CD4-positive, CD25-positive, alpha-beta regulatory T cell (primary cell): ENCODE results near the gene CHURC1. TPM values are rescaled to one million over a fixed set of nuclear protein-coding genes. Genes with fewer than 3 reads are reported as not detected.
A peak's percentile ranks its signal among the peaks of the same experiment; 100 is the strongest.
"Not testable (repeated sequence)": the region's sequence is repeated elsewhere in the genome, so short reads cannot be mapped to it uniquely, and the experiment has no call there.

Experiments used
- ATAC-seq, 2 donors: fragments of 150-1000 bp; cut with Tn5 transposase; one replicate each; pipeline ENCODE4 v1.10.0; 2021; ENCODE audit warnings: low read depth in 2 of 2, moderate number of reproducible peaks in 2 of 2, moderate library complexity in 1 of 2
- DNase-seq, 3 donors: peaks; one replicate each; pipeline versions ENCODE4 v3.0.0 to v3.0.0-alpha.2; 2012 to 2022; ENCODE audit warnings: mixed read lengths in 1 of 3
- H3K27ac ChIP-seq: one replicate; pipeline ENCODE4 v1.7.0; 2013; ENCODE audit warnings: mild to moderate bottlenecking, low read length; ENCODE audit not compliant: insufficient read depth, poor library complexity, severe bottlenecking
- H3K27me3 ChIP-seq: one replicate; pipeline ENCODE4 v1.7.0; 2013; ENCODE audit warnings: low read length; ENCODE audit not compliant: control insufficient read depth, insufficient read depth
- H3K36me3 ChIP-seq: one replicate; pipeline ENCODE4 v1.7.0; 2013; ENCODE audit warnings: mild to moderate bottlenecking, low read length, moderate library complexity; ENCODE audit not compliant: control insufficient read depth, insufficient read depth
- H3K4me1 ChIP-seq: 2 replicates; pipeline ENCODE4 v1.7.0; 2013; ENCODE audit warnings: mild to moderate bottlenecking, low read length; ENCODE audit not compliant: insufficient read depth, control insufficient read depth, poor library complexity, severe bottlenecking
- H3K4me3 ChIP-seq: one replicate; pipeline ENCODE4 v1.7.0; 2013; ENCODE audit warnings: low read depth, mild to moderate bottlenecking, low read length, moderate library complexity
- H3K9me3 ChIP-seq, 2 experiments: 1 replicate in 1 of 2; 2 replicates in 1 of 2; pipeline ENCODE4 v1.7.0; 2013; ENCODE audit warnings: low read length in 2 of 2, mild to moderate bottlenecking in 1 of 2, moderate library complexity in 1 of 2; ENCODE audit not compliant: control insufficient read depth in 2 of 2
- H3K27ac Mint-ChIP-seq, 3 donors: one replicate each; pipeline ENCODE4 v1.8.0; 2020 to 2022; ENCODE audit warnings: mild to moderate bottlenecking in 3 of 3, mixed read lengths in 3 of 3, moderate library complexity in 2 of 3
- H3K27me3 Mint-ChIP-seq: one replicate; pipeline ENCODE4 v1.8.0; 2022; ENCODE audit warnings: mild to moderate bottlenecking, mixed read lengths
- H3K36me3 Mint-ChIP-seq: one replicate; pipeline ENCODE4 v1.8.0; 2020; ENCODE audit warnings: mixed read lengths
- H3K4me1 Mint-ChIP-seq, 4 donors: one replicate each; pipeline ENCODE4 v1.8.0; 2020 to 2022; ENCODE audit warnings: mixed read lengths in 4 of 4, mild to moderate bottlenecking in 1 of 4
- H3K4me3 Mint-ChIP-seq, 4 donors: one replicate each; pipeline ENCODE4 v1.8.0; 2020 to 2022; ENCODE audit warnings: mild to moderate bottlenecking in 4 of 4, mixed read lengths in 4 of 4, moderate library complexity in 3 of 4
- H3K9me3 Mint-ChIP-seq, 7 donors: one replicate each; pipeline ENCODE4 v1.8.0; 2020 to 2022; ENCODE audit warnings: mixed read lengths in 7 of 7, mild to moderate bottlenecking in 3 of 7, moderate library complexity in 2 of 7
- polyA plus RNA-seq, 4 donors: library from polyadenylated mRNA; unstranded; fragments of 300-500 nt; fragmentation: Illumina TruSeq; gene quantifications; one replicate each; pipeline ENCODE4 v1.2.3, GENCODE V29; 2021
- total RNA-seq: library from RNA; stranded (reverse); gene quantifications from one replicate; pipeline ENCODE4 v1.2.3, GENCODE V29; 2022

Gene CHURC1
- total and polyA plus RNA-seq, 5 donors from 2014 or later, result 95.3 to 228 (median 181) TPM

DNA sequence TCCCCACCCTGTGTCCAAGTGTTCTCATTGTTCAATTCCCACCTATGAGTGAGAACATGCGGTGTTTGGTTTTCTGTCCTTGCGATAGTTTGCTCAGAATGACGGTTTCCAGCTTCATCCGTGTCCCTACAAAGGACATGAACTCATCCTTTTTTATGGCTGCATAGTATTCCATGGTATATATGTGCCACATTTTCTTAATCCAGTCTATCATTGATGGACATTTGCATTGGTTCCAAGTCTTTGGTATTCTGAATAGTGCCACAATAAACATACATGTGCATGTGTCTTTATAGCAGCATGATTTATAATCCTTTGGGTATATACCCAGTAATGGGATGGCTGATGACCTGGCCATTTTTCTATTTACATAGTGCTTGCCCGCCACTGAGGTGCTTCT is 778 bp upstream of the CHURC1 start:
- H3K36me3 ChIP-seq, result not testable (repeated sequence)
- H3K4me3 ChIP-seq, result peak overlapping the region; percentile 99
- H3K27ac Mint-ChIP-seq, result peak overlapping the region; percentile 96 to 98 (median 97)

DNA sequence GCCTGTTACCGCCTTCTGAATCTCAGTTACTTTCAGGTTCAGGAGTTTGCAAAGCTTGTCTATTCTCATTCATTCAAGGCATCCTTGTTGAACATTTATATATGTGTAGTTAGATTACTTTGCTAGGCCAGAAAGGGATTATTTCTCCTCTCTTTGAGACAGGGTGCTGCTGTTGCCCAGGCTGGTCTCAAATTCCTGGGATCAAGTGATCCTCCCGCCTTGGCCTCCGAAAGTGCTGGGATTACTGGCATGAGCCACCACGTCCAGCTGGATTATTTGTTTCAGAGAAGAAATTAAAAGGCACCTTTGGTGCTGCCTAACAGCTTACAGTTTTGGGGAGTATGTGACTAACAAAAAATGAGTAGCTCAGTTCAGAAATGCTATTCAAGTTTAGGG is 772 bp downstream of the CHURC1 start:
- DNase-seq, result no peak
- peaks cover 35 to 68% (median 56%) of the 10 kb centered on the region in 4 donors for H3K4me1 Mint-ChIP-seq
- ATAC-seq, result peak in 1 of 2 donors; percentile 1

More for the DNA sequence above, 778 bp upstream of the CHURC1 start:
- not testable (repeated sequence) for H3K9me3 ChIP-seq, H3K9me3 Mint-ChIP-seq, DNase-seq, H3K27me3 ChIP-seq, ATAC-seq
- H3K36me3 Mint-ChIP-seq, result peaks cover 12% of the 10 kb centered on the region
- H3K4me3 Mint-ChIP-seq, result peak overlapping the region; percentile 91 to 96 (median 94)
- Histone ChIP-seq H3K4me1 (peaks cover 36% of the 10 kb centered on the region), H3K27ac (peak overlapping the region; percentile 99)
- peaks cover 33 to 55% (median 44%) of the 10 kb centered on the region in 4 donors for H3K4me1 Mint-ChIP-seq
- H3K27me3 Mint-ChIP-seq, result peaks cover 19% of the 10 kb centered on the region

DNA sequence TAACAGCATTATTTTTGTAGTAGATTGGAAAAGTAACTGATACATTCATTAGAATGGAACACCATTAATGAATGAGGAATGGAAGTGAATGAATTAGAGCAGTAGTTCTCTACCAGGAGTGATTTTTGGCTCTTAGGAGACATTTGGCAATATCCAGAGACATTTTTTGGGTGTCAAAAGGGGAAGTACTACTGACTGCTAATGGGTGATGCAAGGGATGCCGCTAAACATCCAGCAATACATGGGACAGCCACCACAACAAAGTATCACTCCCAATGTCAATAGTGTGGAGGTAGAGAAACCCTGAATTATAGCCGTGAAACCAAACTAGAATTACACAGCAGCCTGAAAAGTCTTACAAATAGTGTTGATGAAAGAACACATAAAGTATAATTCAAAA is 1.5 kb downstream of the CHURC1 start:
- Histone ChIP-seq H3K36me3 (peaks cover 7% of the 10 kb centered on the region), H3K4me1 (peaks cover 43% of the 10 kb centered on the region), H3K4me3 (peak overlapping the region; percentile 99), H3K27ac (peak overlapping the region; percentile 99), H3K9me3 (no peaks in the 10 kb centered on the region), H3K27me3 (no peaks in the 10 kb centered on the region)
- Mint-ChIP-seq H3K27me3 (peaks cover 16% of the 10 kb centered on the region), H3K9me3 (no peaks in the 10 kb centered on the region), H3K4me1 (peaks cover 43 to 76% (median 63%) of the 10 kb centered on the region in 4 donors), H3K36me3 (peaks cover 23% of the 10 kb centered on the region), H3K4me3 (peak overlapping the region; percentile 91 to 96 (median 94)), H3K27ac (peak overlapping the region; percentile 96 to 98 (median 97))
- no peak for DNase-seq
- ATAC-seq, result no peak

More for the DNA sequence above, 772 bp downstream of the CHURC1 start:
- peak overlapping the region; percentile 99 for H3K27ac ChIP-seq
- peak overlapping the region; percentile 91 to 96 (median 94) for H3K4me3 Mint-ChIP-seq
- H3K27me3 Mint-ChIP-seq, result peaks cover 16% of the 10 kb centered on the region
- peaks cover 16% of the 10 kb centered on the region for H3K36me3 Mint-ChIP-seq
- no peaks in the 10 kb centered on the region for H3K9me3 Mint-ChIP-seq
- H3K4me1 ChIP-seq, result peaks cover 43% of the 10 kb centered on the region
- H3K4me3 ChIP-seq, result peak overlapping the region; percentile 99
- H3K27ac Mint-ChIP-seq, result peak overlapping the region; percentile 96 to 98 (median 97)
- H3K9me3 ChIP-seq, result no peaks in the 10 kb centered on the region
- no peaks in the 10 kb centered on the region for H3K27me3 ChIP-seq
- H3K36me3 ChIP-seq, result peaks cover 4% of the 10 kb centered on the region

DNA sequence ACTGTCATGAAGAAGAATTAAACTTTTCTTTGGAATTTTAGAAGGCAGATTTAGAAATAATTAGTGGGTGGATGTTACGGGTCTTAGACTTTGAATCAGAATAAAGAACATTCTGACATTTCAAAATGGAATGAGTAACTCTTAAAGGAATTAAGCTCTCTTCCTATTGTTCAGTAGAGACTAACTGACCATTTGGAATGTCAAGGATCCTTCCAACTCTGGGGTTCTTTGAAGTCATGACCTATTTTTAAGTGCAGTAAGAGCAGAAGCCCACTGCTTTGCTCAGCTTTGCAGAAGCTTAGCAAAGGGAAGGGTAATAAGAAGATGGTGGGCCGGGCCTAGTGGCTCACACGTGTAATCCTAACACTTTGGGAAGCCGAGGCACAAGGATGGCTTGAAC is 4.0 kb downstream of the CHURC1 start:
- ATAC-seq, result no peak
- Mint-ChIP-seq H3K36me3 (peaks cover 32% of the 10 kb centered on the region), H3K27me3 (peaks cover 16% of the 10 kb centered on the region), H3K27ac (peak overlapping the region in 1 of 3 donors; percentile 8), H3K4me1 (peaks cover 49 to 86% (median 76%) of the 10 kb centered on the region in 4 donors), H3K4me3 (peak overlapping the region; percentile 16 to 91 (median 44)), H3K9me3 (no peaks in the 10 kb centered on the region)
- no peaks in the 10 kb centered on the region for H3K27me3 ChIP-seq
- H3K4me3 ChIP-seq, result peak overlapping the region; percentile 9
- no peaks in the 10 kb centered on the region for H3K9me3 ChIP-seq
- H3K36me3 ChIP-seq, result peaks cover 10% of the 10 kb centered on the region
- DNase-seq, result no peak
- H3K4me1 ChIP-seq, result peaks cover 53% of the 10 kb centered on the region
- no peak overlapping the region for H3K27ac ChIP-seq

DNA sequence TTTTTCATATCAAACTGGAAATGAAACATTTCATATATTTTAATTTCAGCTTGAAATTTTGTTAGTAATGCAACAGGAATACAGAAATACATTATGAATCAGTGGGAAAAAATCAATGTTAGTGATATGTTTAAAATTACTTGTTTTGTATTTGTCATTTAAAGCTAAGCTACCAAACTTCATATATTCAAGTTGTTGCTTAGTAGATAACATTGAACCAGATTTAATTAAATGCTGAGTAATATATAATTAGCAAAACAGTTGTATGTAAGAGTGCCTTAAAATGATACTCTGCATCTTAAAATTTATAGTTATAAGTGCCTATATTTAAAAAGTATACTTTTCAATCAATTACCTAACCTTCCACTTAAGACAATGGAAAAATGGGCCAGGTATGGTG is 5.0 kb downstream of the CHURC1 start:
- Histone ChIP-seq H3K4me1 (peaks cover 55% of the 10 kb centered on the region), H3K27ac (no peak overlapping the region), H3K4me3 (peak overlapping the region; percentile 33), H3K27me3 (no peaks in the 10 kb centered on the region), H3K36me3 (peaks cover 15% of the 10 kb centered on the region), H3K9me3 (no peaks in the 10 kb centered on the region)
- peak overlapping the region in 1 of 3 donors; percentile 27 for H3K27ac Mint-ChIP-seq
- peaks cover 47 to 85% (median 75%) of the 10 kb centered on the region in 4 donors for H3K4me1 Mint-ChIP-seq
- H3K4me3 Mint-ChIP-seq, result peak overlapping the region in 3 of 4 donors; percentile 23 to 91 (median 38)
- no peak for DNase-seq
- H3K27me3 Mint-ChIP-seq, result peaks cover 7% of the 10 kb centered on the region
- H3K36me3 Mint-ChIP-seq, result peaks cover 36% of the 10 kb centered on the region
- no peak for ATAC-seq
- H3K9me3 Mint-ChIP-seq, result no peaks in the 10 kb centered on the region

DNA sequence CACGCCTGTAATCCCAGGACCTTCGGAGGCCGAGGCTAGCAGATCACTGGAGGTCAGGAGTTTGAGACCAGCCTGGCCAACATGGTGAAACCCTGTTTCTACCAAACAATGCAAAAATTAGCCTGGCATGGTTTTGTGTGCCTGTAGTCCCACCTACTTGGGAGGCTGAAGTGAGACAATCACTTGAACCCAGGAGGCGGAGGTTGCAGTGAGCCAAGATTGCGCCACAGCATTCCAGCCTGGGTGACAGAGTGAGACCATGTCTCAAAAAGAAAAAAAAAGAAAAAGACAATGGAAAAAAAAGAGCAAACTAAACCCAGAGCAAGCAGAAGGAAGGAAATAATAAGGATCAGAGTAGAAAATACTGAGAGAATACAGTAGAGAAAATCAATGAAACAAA is 5.4 kb downstream of the CHURC1 start:
- H3K36me3 Mint-ChIP-seq, result peaks cover 39% of the 10 kb centered on the region
- no peak overlapping the region for H3K4me3 ChIP-seq
- no peaks in the 10 kb centered on the region for H3K27me3 ChIP-seq
- H3K9me3 ChIP-seq, result no peaks in the 10 kb centered on the region
- peaks cover 59% of the 10 kb centered on the region for H3K4me1 ChIP-seq
- DNase-seq (no peak), ATAC-seq (no peak)
- no peak overlapping the region for H3K27ac ChIP-seq
- peak overlapping the region; percentile 17 to 36 (median 26) for H3K4me3 Mint-ChIP-seq
- peaks cover 19% of the 10 kb centered on the region for H3K36me3 ChIP-seq
- H3K27ac Mint-ChIP-seq, result peak overlapping the region in 2 of 3 donors; percentile 27 to 91
- H3K27me3 Mint-ChIP-seq, result peaks cover 5% of the 10 kb centered on the region
- H3K4me1 Mint-ChIP-seq, result peaks cover 49 to 88% (median 78%) of the 10 kb centered on the region in 4 donors
- no peaks in the 10 kb centered on the region for H3K9me3 Mint-ChIP-seq

DNA sequence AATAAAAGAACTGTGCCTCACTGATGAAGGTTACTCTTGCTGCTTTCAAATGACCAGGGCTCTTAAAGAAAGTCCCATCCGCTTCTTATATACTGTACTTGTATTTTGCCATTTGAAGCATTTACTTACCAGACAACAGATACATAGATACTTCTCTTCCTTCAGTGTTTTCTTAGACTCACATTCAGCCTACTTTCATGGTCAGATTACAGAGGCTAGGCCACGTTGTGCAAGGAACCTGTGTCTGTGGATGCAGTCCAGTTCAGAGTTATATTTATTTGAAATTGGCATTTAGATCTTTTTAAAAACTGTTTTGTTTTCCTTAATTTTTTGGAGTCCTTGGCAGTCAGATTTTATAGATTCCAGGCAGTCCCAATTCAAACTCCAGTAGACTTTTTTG is 6.2 kb downstream of the CHURC1 start:
- no peaks in the 10 kb centered on the region for H3K9me3 ChIP-seq
- Mint-ChIP-seq H3K27me3 (peaks cover 5% of the 10 kb centered on the region), H3K36me3 (peaks cover 42% of the 10 kb centered on the region), H3K27ac (peak overlapping the region; percentile 39 to 91 (median 44)), H3K4me3 (peak overlapping the region in 2 of 4 donors; percentile 22 to 29), H3K4me1 (peaks cover 45 to 84% (median 75%) of the 10 kb centered on the region in 4 donors), H3K9me3 (no peaks in the 10 kb centered on the region)
- peaks cover 61% of the 10 kb centered on the region for H3K4me1 ChIP-seq
- ATAC-seq (no peak), DNase-seq (no peak)
- no peak overlapping the region for H3K27ac ChIP-seq
- no peaks in the 10 kb centered on the region for H3K27me3 ChIP-seq
- peak overlapping the region; percentile 28 for H3K4me3 ChIP-seq
- peaks cover 27% of the 10 kb centered on the region for H3K36me3 ChIP-seq

DNA sequence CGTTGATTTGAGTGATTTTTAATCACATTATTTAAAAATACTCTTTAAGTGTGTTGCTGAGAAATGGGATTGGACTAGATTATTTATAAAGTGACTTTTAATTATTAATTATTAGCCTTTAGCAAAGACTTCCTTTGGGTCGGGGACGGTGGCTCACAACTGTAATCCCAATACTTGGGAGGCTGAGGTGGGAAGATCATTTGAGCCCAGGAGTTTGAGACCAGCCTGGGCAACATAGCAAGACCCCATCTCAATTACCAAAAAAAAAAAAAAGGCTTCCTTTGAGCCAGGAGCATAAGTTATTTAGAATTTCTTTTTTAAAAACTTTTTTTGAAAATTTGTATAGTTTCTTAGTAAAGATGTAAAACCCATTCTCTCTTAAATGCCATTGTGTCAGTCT is 8.8 kb downstream of the CHURC1 start:
- Mint-ChIP-seq H3K4me3 (peak overlapping the region in 1 of 4 donors; percentile 10), H3K9me3 (no peaks in the 10 kb centered on the region), H3K27me3 (peaks cover 5% of the 10 kb centered on the region), H3K27ac (peak overlapping the region; percentile 46 to 55 (median 51)), H3K4me1 (peaks cover 34 to 73% (median 62%) of the 10 kb centered on the region in 4 donors), H3K36me3 (peaks cover 41% of the 10 kb centered on the region)
- no peak overlapping the region for H3K4me3 ChIP-seq
- ATAC-seq (no peak), DNase-seq (no peak)
- peaks cover 57% of the 10 kb centered on the region for H3K4me1 ChIP-seq
- peak overlapping the region; percentile 28 for H3K27ac ChIP-seq
- peaks cover 43% of the 10 kb centered on the region for H3K36me3 ChIP-seq
- no peaks in the 10 kb centered on the region for H3K9me3 ChIP-seq
- no peaks in the 10 kb centered on the region for H3K27me3 ChIP-seq
